CD14-positive monocyte (primary cell): ENCODE results near the gene LAMA3. TPM values are rescaled to one million over a fixed set of nuclear protein-coding genes. Genes with fewer than 3 reads are reported as not detected.

Experiments
- DNase-seq, 3 donors: peaks; one replicate each; pipeline ENCODE4 v3.0.0-alpha.2; 2011 to 2022
- H2AFZ ChIP-seq: 2 replicates; pipeline ENCODE4 v1.6.0; 2012; ENCODE audit warnings: mild to moderate bottlenecking, low read depth, low read length, inconsistent platforms; ENCODE audit not compliant: insufficient read depth, poor library complexity, severe bottlenecking
- H3K27ac ChIP-seq, 2 donors: 1 replicate in 1 of 2; 2 replicates in 1 of 2; pipeline ENCODE4 v1.5.1; 2012 to 2013; ENCODE audit warnings: low read length in 2 of 2, control low read depth in 1 of 2, inconsistent platforms in 1 of 2, low read depth in 1 of 2, mild to moderate bottlenecking in 1 of 2
- H3K27me3 ChIP-seq, 2 donors: one replicate each; pipeline versions ENCODE4 v1.6.0 to v1.6.1; 2011 to 2013; ENCODE audit warnings: low read length in 2 of 2; ENCODE audit not compliant: control insufficient read depth in 2 of 2, insufficient read depth in 2 of 2
- H3K36me3 ChIP-seq, 2 donors: replicated peaks in 1 of 2; 1 replicate in 1 of 2; 2 replicates in 1 of 2; pipeline versions ENCODE4 v1.5.1 to v1.6.1; 2012 to 2013; ENCODE audit warnings: low read length in 2 of 2, control low read depth in 1 of 2, inconsistent platforms in 1 of 2, mild to moderate bottlenecking in 1 of 2; ENCODE audit not compliant: insufficient read depth in 2 of 2, control insufficient read depth in 1 of 2
- H3K4me1 ChIP-seq, 2 donors: 1 replicate in 1 of 2; 2 replicates in 1 of 2; pipeline versions ENCODE4 v1.5.1 to v1.6.1; 2012 to 2013; ENCODE audit warnings: low read length in 2 of 2, control low read depth in 1 of 2, inconsistent platforms in 1 of 2, mild to moderate bottlenecking in 1 of 2, moderate library complexity in 1 of 2; ENCODE audit not compliant: insufficient read depth in 2 of 2, control insufficient read depth in 1 of 2
- H3K4me2 ChIP-seq: replicated peaks from 2 replicates; pipeline ENCODE3; 2012; ENCODE audit warnings: low read length, moderate library complexity, mild to moderate bottlenecking; ENCODE audit not compliant: poor library complexity, severe bottlenecking; ENCODE audit errors: extremely low read depth
- H3K4me3 ChIP-seq, 3 experiments: fragments of 200-600 bp in 1 of 3; sonication (generic) in 1 of 3; replicated peaks in 1 of 3; 1 replicate in 2 of 3; 2 replicates in 1 of 3; pipeline ENCODE4 v1.5.1; 2011 to 2013; ENCODE audit warnings: low read length in 3 of 3, mild to moderate bottlenecking in 3 of 3, control low read depth in 2 of 3, low read depth in 2 of 3, inconsistent platforms in 1 of 3, moderate library complexity in 1 of 3
- H3K79me2 ChIP-seq: 2 replicates; pipeline ENCODE4 v1.6.0; 2012; ENCODE audit warnings: mild to moderate bottlenecking, control low read depth, inconsistent platforms, low read length, moderate library complexity; ENCODE audit not compliant: insufficient read depth
- H3K9ac ChIP-seq: 2 replicates; pipeline ENCODE4 v1.6.0; 2017; ENCODE audit warnings: low read length, mild to moderate bottlenecking; ENCODE audit not compliant: insufficient read depth, poor library complexity, severe bottlenecking
- H3K9me3 ChIP-seq, 2 donors: replicated peaks in 1 of 2; 1 replicate in 1 of 2; 2 replicates in 1 of 2; pipeline versions ENCODE4 v1.5.1 to v1.6.1; 2012 to 2013; ENCODE audit warnings: low read length in 2 of 2, control low read depth in 1 of 2; ENCODE audit not compliant: control insufficient read depth in 1 of 2, insufficient read depth in 1 of 2
- H4K20me1 ChIP-seq: 2 replicates; pipeline ENCODE4 v1.6.0; 2012; ENCODE audit warnings: mild to moderate bottlenecking, low read length, control low read depth, moderate library complexity; ENCODE audit not compliant: insufficient read depth
- H3K27ac Mint-ChIP-seq, 7 donors: one replicate each; pipeline ENCODE4 v1.8.0; 2020; ENCODE audit warnings: mild to moderate bottlenecking in 7 of 7, mixed read lengths in 7 of 7, moderate library complexity in 6 of 7, inconsistent platforms in 2 of 7
- H3K27me3 Mint-ChIP-seq, 3 donors: one replicate each; pipeline ENCODE4 v1.8.0; 2021 to 2022; ENCODE audit warnings: low read depth in 3 of 3, mild to moderate bottlenecking in 3 of 3, mixed read lengths in 3 of 3, moderate library complexity in 3 of 3, inconsistent platforms in 1 of 3
- H3K36me3 Mint-ChIP-seq, 2 donors: one replicate each; pipeline ENCODE4 v1.8.0; 2020; ENCODE audit warnings: mixed read lengths in 2 of 2, inconsistent platforms in 1 of 2, mild to moderate bottlenecking in 1 of 2
- H3K4me1 Mint-ChIP-seq: one replicate; pipeline ENCODE4 v1.8.0; 2020; ENCODE audit warnings: mild to moderate bottlenecking, mixed read lengths
- H3K4me3 Mint-ChIP-seq, 2 donors: one replicate each; pipeline ENCODE4 v1.8.0; 2020; ENCODE audit warnings: mild to moderate bottlenecking in 2 of 2, mixed read lengths in 2 of 2, moderate library complexity in 1 of 2
- H3K9me3 Mint-ChIP-seq, 7 donors: one replicate each; pipeline ENCODE4 v1.8.0; 2020 to 2022; ENCODE audit warnings: mixed read lengths in 7 of 7, mild to moderate bottlenecking in 6 of 7, moderate library complexity in 6 of 7, inconsistent platforms in 2 of 7
- WGBS: methylation state at CpG from one replicate; pipeline ENCODE4 v1.1.5; 2013; ENCODE audit warnings: missing lambda C conversion rate; ENCODE audit not compliant: insufficient coverage; 5-methylcytosine and 5-hydroxymethylcytosine counted together
- intact Hi-C, 2 donors: fragments of 100-400 bp; cut with micrococcal nuclease; formaldehyde crosslinking; loops; one replicate each; pipeline versions ENCODE4 v1.15.0 to v1.15.1; 2023
- polyA plus RNA-seq, 3 donors: library from polyadenylated mRNA; depleted of rRNA in 1 of 3; unstranded in 2 of 3; stranded (reverse) in 1 of 3; fragments of 300-500 nt in 2 of 3; fragments of >200 nt in 1 of 3; fragmentation: Illumina TruSeq in 2 of 3; gene quantifications; 1 replicate in 2 of 3; 2 replicates in 1 of 3; pipeline ENCODE4 v1.2.3, GENCODE V29; 2012 to 2021
- TF ChIP-seq, protein P1 (sequence below): fragments of 200-600 bp; IDR thresholded peaks from one replicate; pipeline ENCODE4 v1.8.0; 2022; ENCODE audit warnings: antibody characterized with exemption, mild to moderate bottlenecking

The LAMA3 gene
- polyA plus RNA-seq, 3 donors = not detected

DNA sequence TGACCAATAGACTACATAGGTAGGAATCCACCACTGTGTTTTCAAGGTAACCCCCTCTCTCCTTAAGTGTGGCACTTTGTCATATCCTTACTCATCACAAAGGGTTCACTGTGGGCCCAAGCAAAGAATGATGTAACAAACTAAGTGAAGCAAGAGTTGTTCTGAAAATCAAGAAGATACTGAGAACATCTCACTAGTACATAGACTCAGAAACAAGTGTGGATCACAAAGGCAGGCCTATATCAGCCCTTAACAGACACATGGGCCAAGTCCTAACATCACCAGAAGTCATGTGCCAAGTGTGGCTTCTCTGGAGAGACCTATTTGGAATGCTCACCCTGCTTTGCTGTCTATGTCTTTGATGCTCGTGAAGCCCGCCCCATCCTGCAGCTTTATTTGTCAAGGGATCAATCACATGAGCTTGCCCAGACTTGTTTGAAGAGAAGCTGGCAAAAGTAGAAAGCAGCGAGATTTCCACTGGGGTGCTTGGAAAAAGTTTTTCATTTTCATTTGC, 194.1 kb downstream of the LAMA3 start:
- intact Hi-C loops = no loop called here
- H3K9me3 Mint-ChIP-seq = no peaks in the 10 kb centered on the region
- no peak overlapping the region for H3K27ac ChIP-seq
- no peak overlapping the region for H2AFZ ChIP-seq
- no peak overlapping the region for H3K4me2 ChIP-seq
- H3K4me1 ChIP-seq = no peaks in the 10 kb centered on the region
- TF ChIP-seq, protein P1, sequence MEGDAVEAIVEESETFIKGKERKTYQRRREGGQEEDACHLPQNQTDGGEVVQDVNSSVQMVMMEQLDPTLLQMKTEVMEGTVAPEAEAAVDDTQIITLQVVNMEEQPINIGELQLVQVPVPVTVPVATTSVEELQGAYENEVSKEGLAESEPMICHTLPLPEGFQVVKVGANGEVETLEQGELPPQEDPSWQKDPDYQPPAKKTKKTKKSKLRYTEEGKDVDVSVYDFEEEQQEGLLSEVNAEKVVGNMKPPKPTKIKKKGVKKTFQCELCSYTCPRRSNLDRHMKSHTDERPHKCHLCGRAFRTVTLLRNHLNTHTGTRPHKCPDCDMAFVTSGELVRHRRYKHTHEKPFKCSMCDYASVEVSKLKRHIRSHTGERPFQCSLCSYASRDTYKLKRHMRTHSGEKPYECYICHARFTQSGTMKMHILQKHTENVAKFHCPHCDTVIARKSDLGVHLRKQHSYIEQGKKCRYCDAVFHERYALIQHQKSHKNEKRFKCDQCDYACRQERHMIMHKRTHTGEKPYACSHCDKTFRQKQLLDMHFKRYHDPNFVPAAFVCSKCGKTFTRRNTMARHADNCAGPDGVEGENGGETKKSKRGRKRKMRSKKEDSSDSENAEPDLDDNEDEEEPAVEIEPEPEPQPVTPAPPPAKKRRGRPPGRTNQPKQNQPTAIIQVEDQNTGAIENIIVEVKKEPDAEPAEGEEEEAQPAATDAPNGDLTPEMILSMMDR = no peak
- 95% methylated on average over 2 of the region's 3 CpGs for WGBS
- H3K4me3 ChIP-seq = no peak overlapping the region
- H4K20me1 ChIP-seq = no peaks in the 10 kb centered on the region
- DNase-seq = no peak
- H3K27me3 Mint-ChIP-seq = peaks cover 0 to 3% (median 1%) of the 10 kb centered on the region in 3 donors
- no peaks in the 10 kb centered on the region for H3K27me3 ChIP-seq
- no peak overlapping the region for H3K4me3 Mint-ChIP-seq
- H3K36me3 ChIP-seq = no peaks in the 10 kb centered on the region
- H3K36me3 Mint-ChIP-seq = no peaks in the 10 kb centered on the region
- peaks cover 2% of the 10 kb centered on the region for H3K4me1 Mint-ChIP-seq
- no peaks in the 10 kb centered on the region for H3K79me2 ChIP-seq
- no peak overlapping the region for H3K9ac ChIP-seq
- H3K9me3 ChIP-seq = no peaks in the 10 kb centered on the region
- no peak overlapping the region for H3K27ac Mint-ChIP-seq

DNA sequence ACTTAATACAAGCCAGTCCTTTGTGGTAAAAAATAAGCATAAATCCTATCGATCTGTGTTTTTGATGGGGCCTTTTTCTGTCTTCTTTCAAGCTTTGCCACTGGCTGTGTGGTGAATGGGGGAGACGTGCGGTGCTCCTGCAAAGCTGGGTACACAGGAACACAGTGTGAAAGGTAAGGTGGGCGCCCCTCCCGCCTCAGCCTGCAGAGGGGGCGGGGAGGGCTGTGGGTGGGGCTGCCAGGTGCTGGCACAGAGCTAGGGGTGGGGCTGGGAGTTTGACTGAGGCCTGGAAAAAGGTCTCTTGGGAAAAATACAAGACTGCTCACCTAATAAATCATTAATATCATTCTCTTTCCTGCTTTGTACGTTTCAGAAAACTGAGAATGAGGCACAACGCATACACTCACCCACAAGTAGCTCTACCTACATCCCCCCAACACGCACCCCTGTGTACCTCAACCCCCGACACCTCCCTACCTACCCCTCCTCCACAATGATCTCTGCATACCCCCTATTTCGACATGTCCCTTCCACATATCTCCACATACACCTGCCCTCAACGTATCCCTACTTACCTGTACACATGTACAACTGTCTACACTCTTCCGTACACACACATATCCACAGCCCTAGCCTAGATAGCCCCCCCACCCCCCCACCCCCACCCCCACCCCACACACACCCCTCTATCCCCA, 195.6 kb downstream of the LAMA3 start:
- TF ChIP-seq, protein P1 = no peak
- H3K27me3 Mint-ChIP-seq = peaks cover 0 to 1% (median 0%) of the 10 kb centered on the region in 3 donors
- no peak overlapping the region for H3K27ac ChIP-seq
- H4K20me1 ChIP-seq = no peaks in the 10 kb centered on the region
- WGBS = 84% methylated on average over 8 of the region's 13 CpGs
- no peak overlapping the region for H3K9ac ChIP-seq
- peak overlapping the region in 2 of 7 donors; percentile 78 to 82 for H3K27ac Mint-ChIP-seq
- peaks cover 0 to 3% (median 0%) of the 10 kb centered on the region in 7 donors for H3K9me3 Mint-ChIP-seq
- no peaks in the 10 kb centered on the region for H3K9me3 ChIP-seq
- no peak overlapping the region for H3K4me3 Mint-ChIP-seq
- H3K79me2 ChIP-seq = no peaks in the 10 kb centered on the region
- no peaks in the 10 kb centered on the region for H3K36me3 ChIP-seq
- no peaks in the 10 kb centered on the region for H3K36me3 Mint-ChIP-seq
- no peak overlapping the region for H3K4me2 ChIP-seq
- intact Hi-C loops = no loop called here
- peaks cover 2% of the 10 kb centered on the region for H3K4me1 Mint-ChIP-seq
- no peaks in the 10 kb centered on the region for H3K27me3 ChIP-seq
- no peaks in the 10 kb centered on the region for H3K4me1 ChIP-seq
- no peak overlapping the region for H3K4me3 ChIP-seq
- no peak for DNase-seq
- no peak overlapping the region for H2AFZ ChIP-seq
